Measurements from ENCODE around the gene GRAMD1B.

GRCh38 chr11:123536690-123537437 is 106.8 kb downstream of the GRAMD1B start:
- TF ChIP-seq CTCF (IDR thresholded peaks at IDR 0.05) (no peak), POLR2A (IDR thresholded peaks at IDR 0.05) (no peak)

Measured in esophagus squamous epithelium (tissue), 4 donors.